Caco-2 (cell line): ENCODE results near the gene PCGF3. TPM values are rescaled to one million over a fixed set of nuclear protein-coding genes. Genes with fewer than 3 reads are reported as not detected.
"Not testable (repeated sequence)": the region's sequence is repeated elsewhere in the genome, so short reads cannot be mapped to it uniquely, and the experiment has no call there.

ENCODE experiments used
- BruUV-seq: library from RNA; stranded (reverse); fragments of 400-500 nt; replicated peaks from 2 replicates; lab custom pipeline; 2021; lab: Mats Ljungman, UMichigan
- CTCF ChIA-PET: fragments of 300-600 bp; sonication (Branson Sonifier 250); formaldehyde crosslinking; loops from one replicate; lab custom pipeline; 2022; ENCODE audit warnings: antibody characterized with exemption; lab: Charles Lee
- POLR2A ChIA-PET: fragments of 300-600 bp; sonication (Branson Sonifier 250); formaldehyde crosslinking; loops from one replicate; lab custom pipeline; 2022; ENCODE audit warnings: antibody characterized with exemption; lab: Charles Lee
- DNase-seq, 2 experiments: peaks; one replicate each; pipeline versions ENCODE4 v3.0.0 to v3.0.0-alpha.2; 2020 to 2022
- H3K27me3 ChIP-seq: replicated peaks from 2 replicates; pipeline ENCODE4 v1.6.0; 2011; ENCODE audit warnings: low read length; ENCODE audit not compliant: control insufficient read depth, insufficient read depth
- H3K36me3 ChIP-seq: 2 replicates; pipeline ENCODE4 v1.5.1; 2011; ENCODE audit warnings: low read length; ENCODE audit not compliant: control insufficient read depth, insufficient read depth
- H3K4me1 ChIP-seq: fragments of 250-450 bp; sonication (Bioruptor Pico); 2 replicates; pipeline ENCODE4 v1.5.1; 2020; ENCODE audit warnings: mild to moderate bottlenecking
- H3K4me3 ChIP-seq: 2 replicates; pipeline ENCODE4 v1.5.1; 2011; ENCODE audit warnings: low read depth, mild to moderate bottlenecking, control low read depth, low read length
- H3K9me3 ChIP-seq: fragments of 250-450 bp; sonication (Bioruptor Pico); 2 replicates; pipeline ENCODE4 v1.5.1; 2020; ENCODE audit warnings: mild to moderate bottlenecking, moderate library complexity
- H3K27ac Mint-ChIP-seq: one replicate; pipeline ENCODE4 v1.8.0; 2022; ENCODE audit warnings: mixed read lengths; ENCODE audit not compliant: unreplicated experiment
- H3K27me3 Mint-ChIP-seq: one replicate; pipeline ENCODE4 v1.8.0; 2022; ENCODE audit warnings: mixed read lengths; ENCODE audit not compliant: insufficient read depth, unreplicated experiment
- H3K36me3 Mint-ChIP-seq: one replicate; pipeline ENCODE4 v1.8.0; 2022; ENCODE audit warnings: mild to moderate bottlenecking, mixed read lengths; ENCODE audit not compliant: insufficient read depth, unreplicated experiment
- H3K4me1 Mint-ChIP-seq: one replicate; pipeline ENCODE4 v1.8.0; 2022; ENCODE audit warnings: low read depth, mixed read lengths; ENCODE audit not compliant: unreplicated experiment
- H3K4me3 Mint-ChIP-seq: one replicate; pipeline ENCODE4 v1.8.0; 2022; ENCODE audit warnings: mild to moderate bottlenecking, moderate library complexity, mixed read lengths; ENCODE audit not compliant: unreplicated experiment
- H3K9me3 Mint-ChIP-seq: one replicate; pipeline ENCODE4 v1.8.0; 2022; ENCODE audit warnings: mixed read lengths; ENCODE audit not compliant: unreplicated experiment
- CTCF ChIP-seq, 2 experiments: fragments of 200-600 bp in 1 of 2; IDR thresholded peaks; 1 replicate in 1 of 2; 2 replicates in 1 of 2; pipeline versions ENCODE4 v1.5.1 to v1.8.0; 2011 to 2022; ENCODE audit warnings: antibody characterized with exemption in 1 of 2, control low read depth in 1 of 2, inconsistent platforms in 1 of 2, low read depth in 1 of 2, low read length in 1 of 2, mild to moderate bottlenecking in 1 of 2, moderate library complexity in 1 of 2; ENCODE audit not compliant: insufficient read depth in 1 of 2, severe bottlenecking in 1 of 2, unreplicated experiment in 1 of 2
- intact Hi-C: fragments of 100-400 bp; cut with micrococcal nuclease; formaldehyde crosslinking; loops from one replicate; pipeline ENCODE4 v1.10.0; 2022; ENCODE audit not compliant: unreplicated experiment
- total RNA-seq: library from RNA; stranded (reverse); gene quantifications from 2 replicates; pipeline ENCODE4 v1.2.3, GENCODE V29; 2022

The PCGF3 gene
- total RNA-seq, 1 experiment from 2014 or later = 38.0 TPM

GRCh38 chr4:730511-730910 lies 24.9 kb downstream of the PCGF3 start:
- no peak overlapping the region for H3K4me3 ChIP-seq
- TF ChIP-seq CTCF (IDR thresholded peaks at IDR 0.05; ENCODE audit: insufficient read depth in 1 of 2, low read depth in 1 of 2, low read length in 1 of 2, severe bottlenecking in 1 of 2, unreplicated experiment in 1 of 2) = no peak
- H3K4me1 Mint-ChIP-seq = peaks cover 9% of the 10 kb centered on the region
- H3K4me1 ChIP-seq = no peaks in the 10 kb centered on the region
- no peaks in the 10 kb centered on the region for H3K9me3 Mint-ChIP-seq
- peaks cover 2% of the 10 kb centered on the region; the same call in 1 of the 2 replicates for H3K36me3 ChIP-seq
- intact Hi-C loops = no loop called here
- no peak for DNase-seq
- no peak overlapping the region for H3K27ac Mint-ChIP-seq
- peaks cover 49% of the 10 kb centered on the region for H3K36me3 Mint-ChIP-seq
- POLR2A ChIA-PET = no interaction called here
- no peak overlapping the region for H3K4me3 Mint-ChIP-seq
- H3K27me3 ChIP-seq = no peaks in the 10 kb centered on the region
- no peaks in the 10 kb centered on the region for H3K9me3 ChIP-seq
- CTCF ChIA-PET = no interaction called here
- H3K27me3 Mint-ChIP-seq = no peaks in the 10 kb centered on the region
- BruUV-seq = no TSS peak

- H3K27me3 Mint-ChIP-seq, H3K27me3 ChIP-seq, H3K9me3 Mint-ChIP-seq, H3K4me1 ChIP-seq, CTCF ChIA-PET, BruUV-seq, POLR2A ChIA-PET, H3K4me3 ChIP-seq, H3K9me3 ChIP-seq, intact Hi-C loops, H3K4me1 Mint-ChIP-seq, H3K36me3 ChIP-seq, DNase-seq, H3K27ac Mint-ChIP-seq, H3K4me3 Mint-ChIP-seq: not testable (repeated sequence)
- peaks cover 54% of the 10 kb centered on the region for H3K36me3 Mint-ChIP-seq
These were observed 25.6 kb downstream of the PCGF3 start for GRCh38 chr4:730946-731904.

GRCh38 chr4:731954-732353 lies 26.3 kb downstream of the PCGF3 start:
- H3K27ac Mint-ChIP-seq, H3K4me1 Mint-ChIP-seq, H3K4me3 Mint-ChIP-seq, H3K27me3 Mint-ChIP-seq, H3K27me3 ChIP-seq, H3K36me3 ChIP-seq, H3K4me3 ChIP-seq, intact Hi-C loops, DNase-seq, POLR2A ChIA-PET, H3K4me1 ChIP-seq, BruUV-seq, CTCF ChIA-PET, H3K9me3 ChIP-seq, H3K9me3 Mint-ChIP-seq: not testable (repeated sequence)
- H3K36me3 Mint-ChIP-seq = peaks cover 54% of the 10 kb centered on the region

- CTCF ChIA-PET = no interaction called here
- no TSS peak for BruUV-seq
These were observed 26.9 kb downstream of the PCGF3 start for GRCh38 chr4:732486-732885.

More at GRCh38 chr4:732486-732885, 26.9 kb downstream of the PCGF3 start:
- H3K27me3 Mint-ChIP-seq = no peaks in the 10 kb centered on the region
- no peaks in the 10 kb centered on the region for H3K4me1 Mint-ChIP-seq
- POLR2A ChIA-PET = no interaction called here
- H3K4me3 ChIP-seq = no peak overlapping the region
- no peak overlapping the region for H3K27ac Mint-ChIP-seq
- intact Hi-C loops = no loop called here
- H3K36me3 ChIP-seq = peaks cover 2% of the 10 kb centered on the region; the same call in 1 of the 2 replicates
- no peak for DNase-seq
- H3K36me3 Mint-ChIP-seq = peaks cover 56% of the 10 kb centered on the region
- H3K4me1 ChIP-seq = no peaks in the 10 kb centered on the region
- H3K9me3 Mint-ChIP-seq = no peaks in the 10 kb centered on the region
- TF ChIP-seq CTCF (IDR thresholded peaks at IDR 0.05; ENCODE audit: insufficient read depth in 1 of 2, low read depth in 1 of 2, low read length in 1 of 2, severe bottlenecking in 1 of 2, unreplicated experiment in 1 of 2) = no peak
- H3K27me3 ChIP-seq = no peaks in the 10 kb centered on the region
- H3K4me3 Mint-ChIP-seq = no peak overlapping the region
- no peaks in the 10 kb centered on the region for H3K9me3 ChIP-seq
